ENCODE results near the gene HMGN4.

HMGN4 gene

GRCh38 chr6:26552205-26552604 lies 14.0 kb downstream of the HMGN4 start:
- DNase-seq (ENCODE audit: low read depth), result no peak

GRCh38 chr6:26552640-26553188 lies 14.5 kb downstream of the HMGN4 start:
- no peak for DNase-seq (ENCODE audit: low read depth)

- peak; percentile 61 for DNase-seq (ENCODE audit: low read depth)
These were observed 15.1 kb downstream of the HMGN4 start for GRCh38 chr6:26553264-26553634.

- DNase-seq (ENCODE audit: low read depth), result peak; percentile 84
These were observed 15.7 kb downstream of the HMGN4 start for GRCh38 chr6:26553635-26554446.

- DNase-seq (ENCODE audit: low read depth), result no peak
These were observed 16.2 kb downstream of the HMGN4 start for GRCh38 chr6:26554447-26554696.

GRCh38 chr6:26554697-26555504 lies 16.7 kb downstream of the HMGN4 start:
- DNase-seq (ENCODE audit: low read depth), result peak; percentile 74

GRCh38 chr6:26555505-26556262 lies 17.5 kb downstream of the HMGN4 start:
- peak; percentile 33 for DNase-seq (ENCODE audit: low read depth)

- DNase-seq (ENCODE audit: low read depth), result peak; percentile 94
These were observed 18.3 kb downstream of the HMGN4 start for GRCh38 chr6:26556263-26557070.

- DNase-seq (ENCODE audit: low read depth), result no peak
These were observed 23.6 kb downstream of the HMGN4 start for GRCh38 chr6:26561533-26562466.

- no peak for DNase-seq (ENCODE audit: low read depth)
These were observed 25.3 kb downstream of the HMGN4 start for GRCh38 chr6:26563488-26563887.

- DNase-seq (ENCODE audit: low read depth), result peak; percentile 78
These were observed 30.7 kb downstream of the HMGN4 start for GRCh38 chr6:26568601-26569432.

GRCh38 chr6:26569433-26569764 lies 31.2 kb downstream of the HMGN4 start:
- no peak for DNase-seq (ENCODE audit: low read depth)

GRCh38 chr6:26570027-26570809 lies 32.1 kb downstream of the HMGN4 start:
- DNase-seq (ENCODE audit: low read depth), result no peak

- peak; percentile 77 for DNase-seq (ENCODE audit: low read depth)
These were observed 33.6 kb downstream of the HMGN4 start for GRCh38 chr6:26571592-26572296.

GRCh38 chr6:26575494-26575939 lies 37.4 kb downstream of the HMGN4 start:
- peak; percentile 72 for DNase-seq (ENCODE audit: low read depth)

- no peak for DNase-seq (ENCODE audit: low read depth)
These were observed 38.3 kb downstream of the HMGN4 start for GRCh38 chr6:26576407-26576843.

- DNase-seq (ENCODE audit: low read depth), result peak; percentile 87
These were observed 39.0 kb downstream of the HMGN4 start for GRCh38 chr6:26576929-26577719.

All from iris pigment epithelial cell (primary cell).